Stimulated activated CD4-positive, alpha-beta T cell treated with anti-CD3 and anti-CD28 coated beads, Interleukin-4, amount 100 ng/mL, for 48 hours (primary cell): ENCODE measurements around the gene STK26.
"Not testable (repeated sequence)": the region's sequence is repeated elsewhere in the genome, so short reads cannot be mapped to it uniquely, and the experiment has no call there.

Source experiments
- DNase-seq, 2 donors: peaks; one replicate each; pipeline ENCODE4 v3.0.0-alpha.2; 2020; ENCODE audit warnings: low read depth in 2 of 2

Gene STK26

GRCh38 chrX:132037479-132037993 is 14.4 kb downstream of the STK26 start:
- DNase-seq: no peak

GRCh38 chrX:132040066-132040465 is 17.0 kb downstream of the STK26 start:
- no peak for DNase-seq

GRCh38 chrX:132041015-132041414 is 17.9 kb downstream of the STK26 start:
- DNase-seq: no peak

DNA sequence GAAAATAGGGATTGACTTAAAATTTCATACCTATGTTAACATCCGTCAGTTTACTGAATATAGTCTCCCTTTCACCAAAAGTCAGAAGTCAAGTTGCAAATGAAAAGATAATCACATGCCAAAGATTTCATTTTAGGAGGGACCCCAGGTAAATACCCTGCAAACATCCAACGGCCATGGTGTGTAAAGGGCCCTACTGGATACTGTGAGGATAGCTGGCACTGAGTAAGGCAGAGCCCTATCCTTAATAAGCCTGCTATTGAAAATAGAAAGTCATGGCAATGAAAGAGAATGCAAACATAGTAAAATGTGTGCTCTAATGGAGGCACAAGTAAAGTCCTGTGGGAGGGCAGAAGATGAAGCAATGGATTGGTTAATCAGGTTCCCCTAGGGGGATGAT is 20.9 kb downstream of the STK26 start:
- no peak for DNase-seq

- DNase-seq: no peak
Observed at GRCh38 chrX:132044953-132045352, 21.9 kb downstream of the STK26 start.

- no peak for DNase-seq
Observed at GRCh38 chrX:132045456-132045855, 22.4 kb downstream of the STK26 start.

GRCh38 chrX:132046533-132046932 is 23.4 kb downstream of the STK26 start:
- DNase-seq: no peak

- DNase-seq: not testable (repeated sequence)
Observed at GRCh38 chrX:132051778-132052177, 28.7 kb downstream of the STK26 start.

DNA sequence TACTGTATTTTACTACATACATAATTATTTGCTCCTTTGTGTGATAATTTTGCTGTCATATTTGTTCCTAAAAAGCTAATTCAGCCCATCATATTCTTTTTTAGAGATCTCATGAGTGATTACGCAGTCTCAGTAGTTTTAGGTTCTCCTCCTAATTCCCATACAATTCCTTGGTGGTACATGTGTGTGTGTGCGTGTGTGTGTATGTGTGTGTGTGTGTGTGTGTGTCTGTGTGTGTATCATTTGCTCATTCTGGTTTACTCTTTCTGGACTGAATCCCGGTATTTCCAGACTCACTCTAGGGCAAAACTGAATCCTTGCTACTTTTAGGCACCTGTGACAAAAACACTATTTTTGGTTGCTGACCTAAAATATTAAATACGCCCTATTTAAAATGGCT is 34.9 kb downstream of the STK26 start:
- DNase-seq: no peak

- no peak for DNase-seq
Observed at GRCh38 chrX:132058975-132059374, 35.9 kb downstream of the STK26 start.

DNA sequence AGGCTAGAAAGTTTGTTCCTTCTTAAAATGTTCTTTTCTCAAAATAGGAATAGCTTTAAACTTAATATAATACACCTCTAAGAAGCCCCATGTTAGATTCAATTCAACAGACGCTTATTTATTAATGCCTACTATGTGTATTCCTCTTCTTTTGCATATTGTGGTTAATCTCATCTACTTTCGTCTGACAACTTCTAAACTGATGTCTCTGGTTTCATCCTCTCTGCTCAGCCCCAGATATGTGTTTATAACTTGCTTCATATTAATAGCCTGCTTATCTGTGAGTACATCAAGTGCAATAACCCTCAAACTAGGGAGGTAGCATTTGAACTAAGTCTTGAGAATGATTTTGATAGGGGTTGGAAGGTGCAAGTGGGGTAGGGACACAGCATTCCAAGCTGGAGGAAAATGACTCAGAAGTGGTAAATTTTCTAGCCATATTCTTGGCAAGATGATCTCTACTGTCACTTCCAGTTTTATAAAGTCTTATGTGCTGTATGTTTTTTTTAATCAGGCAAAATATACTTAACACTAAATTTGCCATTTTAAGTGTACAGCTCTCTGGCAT is 37.0 kb downstream of the STK26 start:
- DNase-seq: no peak

GRCh38 chrX:132063334-132063733 is 40.2 kb downstream of the STK26 start:
- no peak for DNase-seq

GRCh38 chrX:132063862-132064261 is 40.8 kb downstream of the STK26 start:
- no peak for DNase-seq

GRCh38 chrX:132068405-132068804 is 45.3 kb downstream of the STK26 start:
- no peak for DNase-seq

GRCh38 chrX:132071254-132071653 is 48.2 kb downstream of the STK26 start:
- no peak for DNase-seq

- DNase-seq: no peak
Observed at GRCh38 chrX:132077414-132077813, 54.3 kb downstream of the STK26 start.

DNA sequence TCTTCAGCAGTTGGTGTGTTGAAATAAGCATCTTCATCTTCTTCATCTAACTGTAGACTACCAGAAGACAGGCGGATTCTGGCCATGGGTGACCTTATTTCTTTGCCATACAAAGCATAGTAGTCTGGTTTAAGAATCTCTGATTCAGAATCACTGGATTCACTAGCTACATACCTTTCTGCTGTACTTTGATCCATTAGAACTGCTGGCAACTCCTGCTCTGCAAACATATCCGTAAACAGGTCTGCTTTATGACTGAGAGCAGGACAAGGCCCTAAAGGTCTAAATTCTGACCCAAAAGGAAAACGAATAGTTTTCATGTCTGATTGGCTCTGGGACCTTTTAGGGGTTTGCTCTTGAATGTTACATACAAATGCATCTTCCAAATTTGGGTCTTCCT is 54.8 kb downstream of the STK26 start:
- DNase-seq: no peak

DNA sequence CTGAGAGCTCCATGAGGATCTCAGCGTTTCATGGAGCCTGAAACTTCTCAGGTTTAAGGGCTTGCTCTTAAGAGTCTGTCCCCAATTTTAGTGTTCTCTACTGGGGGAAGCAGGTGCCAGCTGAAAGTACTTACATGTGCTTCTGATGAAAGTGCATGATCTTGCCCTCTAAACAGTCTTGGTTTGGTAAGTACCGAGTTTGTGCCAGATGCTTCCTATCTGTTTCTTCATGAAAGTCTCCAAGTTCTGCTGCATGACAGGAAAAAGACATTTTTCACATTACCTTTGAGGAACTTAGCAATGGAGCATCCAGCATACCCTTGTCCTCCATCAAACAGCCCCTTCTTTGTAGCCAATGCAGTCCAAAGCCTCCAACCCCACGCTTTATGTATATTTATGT is 62.7 kb downstream of the STK26 start:
- DNase-seq: no peak

DNA sequence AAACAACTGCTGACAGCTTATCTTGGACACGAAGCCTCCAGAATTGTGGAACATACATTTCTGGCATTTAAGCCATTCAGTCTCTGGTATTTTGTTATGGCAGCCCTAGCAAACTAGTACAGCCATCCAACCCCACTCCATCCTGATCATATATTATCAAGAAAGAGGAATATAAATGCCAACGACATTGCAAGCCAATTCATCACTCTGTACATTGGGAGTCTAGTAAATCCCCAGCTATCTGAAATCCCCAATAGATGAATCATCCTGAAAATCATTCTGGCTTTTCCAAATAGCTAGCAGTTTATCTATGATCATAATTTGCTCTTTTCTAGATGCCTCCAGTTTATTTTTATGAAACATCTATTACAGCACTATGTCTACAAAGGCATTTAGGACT is 63.6 kb downstream of the STK26 start:
- no peak for DNase-seq

DNA sequence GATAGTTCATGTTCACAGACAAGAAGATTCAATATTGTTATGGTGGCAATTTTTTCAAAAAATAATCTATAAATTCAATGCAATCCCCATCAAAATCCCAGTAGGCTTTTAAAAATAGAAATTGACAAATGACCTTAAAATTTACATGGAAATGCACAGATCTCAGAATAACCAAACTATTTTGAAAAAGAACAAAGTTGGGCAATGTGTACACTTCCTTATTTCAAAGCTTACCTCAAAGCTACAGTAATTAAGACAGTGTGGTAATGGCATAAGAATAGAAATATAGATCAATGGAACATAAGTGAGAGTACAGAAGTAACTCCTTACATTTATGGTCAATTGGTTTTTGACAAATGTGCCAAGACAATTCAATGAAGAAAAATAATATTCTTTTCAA is 65.8 kb downstream of the STK26 start:
- no peak for DNase-seq

GRCh38 chrX:132090403-132091159 is 67.5 kb downstream of the STK26 start:
- DNase-seq: no peak

DNA sequence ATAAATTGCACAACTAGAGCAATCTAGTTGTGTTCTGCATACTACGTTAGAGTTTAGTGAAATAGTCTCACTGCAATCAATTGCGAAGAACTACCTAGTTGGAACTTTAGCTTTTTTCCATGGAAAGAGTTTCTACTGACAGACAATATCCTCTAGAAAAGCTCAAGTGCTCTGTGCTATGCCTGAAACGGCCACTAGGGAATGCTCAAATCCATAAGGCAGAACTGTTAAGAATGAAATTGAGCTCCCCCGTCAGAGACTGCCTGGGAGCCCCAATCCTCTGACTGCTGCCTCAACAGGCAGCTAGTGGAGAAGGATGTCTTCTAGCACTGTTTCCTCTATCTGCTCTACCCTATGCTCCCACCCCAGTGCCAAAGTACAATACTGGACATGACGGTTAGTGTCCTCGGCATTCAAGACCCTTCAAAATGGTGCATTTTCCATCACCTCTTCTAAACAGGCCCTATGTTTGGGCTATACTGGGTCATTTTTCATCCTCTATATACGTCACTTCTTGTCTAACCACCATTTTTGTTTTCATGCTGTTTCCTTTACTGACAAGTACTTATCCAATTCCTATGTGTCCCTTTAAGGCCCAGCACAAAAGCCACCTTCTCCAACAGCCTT is 69.5 kb downstream of the STK26 start:
- peak; percentile 20 to 32 for DNase-seq

DNA sequence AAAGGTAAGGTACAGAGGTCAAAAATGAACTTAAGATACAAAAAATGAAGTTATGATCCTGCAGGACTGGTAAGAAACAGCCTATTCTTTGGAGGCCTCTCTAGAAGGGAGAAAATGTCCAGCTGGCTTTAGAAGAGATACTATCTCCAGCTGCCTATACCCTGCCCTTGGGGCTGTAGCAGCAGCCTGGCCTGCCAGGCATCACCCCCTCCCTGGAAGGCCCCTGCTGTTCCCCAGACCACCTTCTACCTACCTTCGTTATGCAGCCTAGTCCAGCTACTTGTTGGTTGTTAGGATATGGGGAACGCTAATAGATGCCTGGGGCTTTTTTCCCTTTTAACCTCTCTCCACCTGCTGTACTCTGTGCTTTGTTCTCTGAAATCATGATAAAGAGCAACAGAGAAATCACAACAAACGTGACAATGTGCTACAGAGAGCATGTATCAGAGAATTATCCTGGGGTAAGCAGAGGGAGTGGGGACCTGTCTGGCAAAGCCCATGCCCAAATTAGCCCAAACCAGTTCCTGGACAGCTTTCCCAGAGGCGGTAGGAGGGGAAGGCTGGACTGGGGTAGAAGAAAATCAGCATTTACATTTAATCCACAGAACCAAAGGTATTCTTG is 70.2 kb downstream of the STK26 start:
- DNase-seq: no peak
